ENCODE data around the gene GPALPP1. TPM values are rescaled to one million over a fixed set of nuclear protein-coding genes. Genes with fewer than 3 reads are reported as not detected.
"Not testable (repeated sequence)": the region's sequence is repeated elsewhere in the genome, so short reads cannot be mapped to it uniquely, and the experiment has no call there.

The GPALPP1 gene
- polyA plus RNA-seq, 1 donor: 26.7 TPM

DNA sequence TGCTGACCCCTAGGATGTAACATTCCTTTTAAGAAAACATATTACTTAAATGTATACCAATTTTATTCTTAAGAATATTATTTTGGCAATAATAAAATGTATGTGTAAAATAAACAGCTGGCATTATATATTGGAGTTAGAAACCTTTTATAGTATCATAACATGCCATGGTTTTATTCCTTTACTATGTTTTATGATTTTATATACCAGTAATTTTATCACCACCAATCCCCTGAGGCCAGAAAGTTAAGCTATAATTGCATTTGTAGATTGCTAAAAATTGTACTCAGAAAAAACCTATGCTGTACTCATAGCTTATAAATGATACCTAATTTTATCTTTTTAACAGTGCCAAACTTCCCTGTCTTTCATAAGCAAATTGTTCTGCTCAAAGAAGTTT lies 17.9 kb downstream of the GPALPP1 start:
- no peak for DNase-seq

DNA sequence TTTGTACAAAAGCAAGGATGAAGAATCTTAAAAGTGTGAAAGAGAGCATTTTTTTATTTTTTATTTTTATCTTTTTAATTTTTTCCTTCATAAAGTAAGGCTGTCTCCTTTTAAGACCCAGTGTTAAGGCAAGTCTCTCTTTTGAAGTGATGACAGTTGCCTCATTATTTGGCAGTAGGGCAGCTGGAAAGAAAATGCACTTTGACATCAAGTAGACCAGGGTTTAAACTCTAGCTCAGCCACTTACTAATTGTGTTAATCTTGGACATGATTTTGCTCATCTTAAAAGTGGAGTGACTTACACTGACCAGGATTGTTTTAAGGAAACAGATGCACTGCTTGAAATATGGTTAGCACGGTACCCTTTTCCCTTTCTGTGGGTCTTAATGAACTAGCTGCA lies 18.5 kb downstream of the GPALPP1 start:
- DNase-seq: no peak

DNA sequence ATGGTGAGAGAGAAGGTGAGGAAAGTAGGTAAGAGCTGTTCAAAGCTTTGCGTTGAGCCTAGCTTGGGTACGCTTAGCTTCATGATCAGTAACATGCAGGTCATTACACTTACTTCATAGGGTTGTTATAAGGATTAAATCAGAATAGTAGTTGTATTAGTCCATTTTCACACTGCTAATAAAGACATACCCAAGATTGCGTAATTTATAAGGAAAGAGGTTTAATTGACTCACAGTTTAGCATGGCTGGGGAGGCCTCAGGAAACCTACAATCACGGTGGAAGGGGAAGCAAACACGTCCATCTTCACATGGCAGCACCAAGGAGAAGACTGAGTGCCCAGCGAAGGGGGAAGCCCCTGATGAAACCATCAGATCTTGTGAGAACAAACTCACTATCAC lies 21.9 kb downstream of the GPALPP1 start:
- no peak for DNase-seq

DNA sequence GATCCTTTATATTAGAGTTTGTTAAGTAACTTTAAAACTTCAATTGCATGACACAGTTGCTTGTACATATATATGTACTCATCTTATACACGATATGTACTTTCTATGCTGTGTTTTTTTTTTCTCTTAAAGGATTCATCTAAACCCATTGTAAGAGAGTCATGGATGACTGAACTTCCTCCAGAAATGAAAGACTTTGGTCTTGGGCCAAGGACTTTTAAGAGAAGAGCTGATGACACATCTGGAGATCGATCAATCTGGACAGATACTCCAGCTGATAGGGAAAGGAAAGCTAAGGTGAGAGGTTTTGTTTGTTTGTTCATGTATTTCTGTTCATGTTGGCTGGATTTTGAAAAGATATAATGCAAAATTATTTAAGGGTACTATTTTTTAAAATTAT lies 26.0 kb downstream of the GPALPP1 start:
- DNase-seq: no peak

DNA sequence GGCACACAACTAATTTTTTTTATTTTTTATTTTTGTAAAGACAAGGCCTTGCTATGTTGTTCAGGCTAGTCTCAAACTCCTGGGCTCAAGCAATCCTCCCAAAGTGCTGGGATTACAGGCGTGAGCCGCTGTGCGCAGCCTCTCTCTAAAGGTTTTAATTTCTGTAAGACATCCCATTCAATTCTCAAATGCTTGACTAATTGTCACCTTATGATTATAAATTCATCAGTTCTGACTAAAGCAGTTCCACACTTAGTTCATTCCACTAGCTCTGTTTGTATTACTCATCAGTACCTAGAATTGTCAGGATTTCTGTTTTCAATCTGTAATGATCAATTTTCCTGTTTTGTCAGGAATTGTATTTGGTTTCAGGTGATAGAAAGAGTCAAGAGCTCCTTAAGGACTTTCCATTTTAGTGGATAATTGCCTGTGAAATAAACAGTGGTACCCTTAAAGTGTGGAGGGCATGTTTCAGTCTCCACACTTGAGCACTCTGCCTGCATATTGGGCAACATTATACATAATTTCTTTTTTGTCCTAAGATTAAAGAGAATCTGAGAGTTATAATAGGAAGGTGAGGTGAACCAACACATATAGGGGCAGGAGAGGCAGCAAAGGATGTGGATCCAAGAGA lies 27.6 kb downstream of the GPALPP1 start:
- no peak for DNase-seq

DNA sequence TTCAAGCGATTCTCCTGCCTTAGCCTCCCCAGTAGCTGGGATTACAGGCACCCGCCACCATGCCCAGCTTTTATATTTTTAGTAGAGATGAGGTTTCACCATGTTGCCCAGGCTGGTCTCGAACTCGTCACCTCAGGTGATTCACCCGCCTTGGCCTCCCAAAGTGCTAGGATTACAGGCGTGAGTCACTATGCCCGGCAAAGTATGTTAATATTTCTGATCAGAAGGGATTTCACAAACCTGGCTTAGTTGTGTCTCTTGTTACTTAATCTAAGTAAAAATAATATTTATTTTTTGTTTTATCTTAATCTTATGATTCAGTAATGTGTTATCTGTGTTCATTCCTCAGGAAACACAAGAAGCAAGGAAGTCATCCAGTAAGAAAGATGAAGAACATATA lies 30.6 kb downstream of the GPALPP1 start:
- DNase-seq: not testable (repeated sequence)

DNA sequence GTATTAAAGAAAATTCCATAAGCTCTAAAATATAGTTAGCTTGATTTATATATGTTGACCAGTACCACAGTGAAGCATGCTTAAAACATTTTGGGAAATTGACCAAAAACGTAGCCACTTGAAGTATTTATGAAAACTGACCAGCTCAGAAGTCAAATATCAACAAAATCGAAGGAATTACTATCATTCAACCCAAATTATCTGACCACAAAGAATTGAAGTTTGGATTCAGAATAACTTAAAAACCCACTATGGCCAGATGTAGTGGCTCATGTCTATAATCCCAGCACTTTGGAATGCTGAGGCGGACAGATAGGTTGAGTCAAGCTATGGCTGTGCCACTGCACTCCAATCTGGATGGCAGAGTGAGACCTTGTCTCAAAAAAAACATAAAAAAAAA lies 31.9 kb downstream of the GPALPP1 start:
- no peak for DNase-seq

DNA sequence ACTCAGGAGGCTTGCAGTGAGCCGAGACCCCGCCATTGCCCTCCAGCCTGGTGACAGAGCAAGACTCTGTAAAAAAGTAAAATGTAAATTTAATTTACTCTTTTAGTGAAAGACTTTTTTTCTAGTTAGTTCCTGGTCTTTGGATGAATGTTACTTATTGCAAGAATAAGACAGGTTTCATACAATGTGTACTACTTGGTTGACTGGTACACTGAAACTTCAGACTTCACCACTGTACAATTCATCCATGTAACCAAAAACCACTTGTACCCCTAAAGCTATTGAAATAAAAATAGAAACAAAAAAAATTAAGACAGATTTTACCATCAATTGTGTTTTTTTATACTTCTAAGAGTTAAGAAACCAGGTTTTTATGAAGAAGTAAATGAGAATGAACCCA lies 35.5 kb downstream of the GPALPP1 start:
- no peak for DNase-seq

DNA sequence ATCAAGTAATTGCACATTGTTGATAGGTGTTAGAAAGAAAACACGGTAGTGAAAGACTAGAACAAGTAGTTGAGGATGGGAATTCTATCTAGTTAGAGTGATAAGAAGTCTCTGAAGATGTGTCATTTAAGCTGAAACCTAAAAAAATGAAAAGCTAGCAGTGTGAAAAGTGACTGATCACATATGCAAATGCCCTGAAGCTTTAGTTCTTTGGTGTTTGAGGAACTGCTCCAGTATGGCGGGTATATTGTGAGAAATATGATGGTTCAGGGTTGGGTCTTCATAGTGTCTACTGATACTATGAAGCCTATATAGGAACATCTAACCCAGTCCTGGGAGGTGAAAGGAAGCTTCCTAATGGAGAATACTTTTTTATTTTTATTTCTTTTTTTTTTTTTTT lies 45.0 kb downstream of the GPALPP1 start:
- DNase-seq: no peak

DNA sequence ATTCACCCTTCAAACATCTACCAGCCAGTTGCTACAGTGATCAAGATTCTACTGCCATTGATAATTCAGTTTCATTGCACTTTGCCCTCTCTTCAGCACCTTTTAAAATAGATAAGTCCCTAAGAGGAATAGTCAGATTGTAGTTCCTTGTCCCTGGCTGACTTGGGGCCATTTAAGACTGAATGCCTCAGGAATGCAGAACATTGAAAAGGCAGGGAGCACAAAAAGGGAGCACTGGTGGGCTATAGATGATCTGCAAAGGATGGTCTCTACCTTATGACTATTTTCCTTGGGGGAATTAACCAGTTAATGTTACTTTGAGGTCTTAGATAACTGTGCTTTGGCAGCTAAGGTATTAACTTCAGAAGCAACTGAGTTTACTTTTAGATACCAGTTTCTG lies 46.9 kb downstream of the GPALPP1 start:
- DNase-seq: no peak

DNA sequence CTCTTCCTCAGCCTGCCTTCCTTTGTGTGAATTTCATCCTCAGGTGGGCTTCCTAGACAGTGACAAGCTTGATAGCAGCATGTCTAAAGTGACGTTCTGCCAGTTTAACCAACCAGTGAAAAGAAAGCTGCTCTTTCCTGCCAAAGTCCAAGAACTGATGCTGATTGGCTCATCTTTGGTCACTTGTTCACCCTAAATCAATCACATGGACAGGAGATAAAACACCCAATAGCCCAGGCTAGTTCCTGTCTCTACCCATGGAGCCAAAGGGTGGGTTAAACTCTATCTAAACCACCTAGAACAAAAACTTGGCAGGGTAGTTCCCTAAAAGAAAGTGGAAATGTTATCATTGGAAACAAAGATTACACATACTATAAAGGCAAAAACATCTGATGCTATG lies 50.8 kb downstream of the GPALPP1 start:
- DNase-seq: no peak

DNA sequence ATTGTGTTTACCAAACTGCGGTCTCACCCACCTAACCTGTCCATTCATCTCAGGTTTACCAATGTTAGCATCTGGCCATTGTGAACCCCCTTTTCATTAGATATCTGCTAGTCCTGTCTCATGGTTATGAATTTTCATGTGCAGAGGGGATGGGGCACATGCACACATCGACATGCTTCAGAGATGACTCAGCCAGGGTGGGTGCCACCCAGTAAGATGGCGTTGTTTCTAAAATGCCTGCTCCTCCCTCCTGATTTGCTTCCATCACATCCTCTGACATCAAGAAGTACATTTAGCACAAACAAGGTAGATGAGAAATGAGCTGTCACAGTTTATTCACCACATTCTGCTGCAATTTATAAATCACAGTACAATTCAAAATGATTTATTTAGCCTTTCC lies 51.3 kb downstream of the GPALPP1 start:
- DNase-seq: no peak

DNA sequence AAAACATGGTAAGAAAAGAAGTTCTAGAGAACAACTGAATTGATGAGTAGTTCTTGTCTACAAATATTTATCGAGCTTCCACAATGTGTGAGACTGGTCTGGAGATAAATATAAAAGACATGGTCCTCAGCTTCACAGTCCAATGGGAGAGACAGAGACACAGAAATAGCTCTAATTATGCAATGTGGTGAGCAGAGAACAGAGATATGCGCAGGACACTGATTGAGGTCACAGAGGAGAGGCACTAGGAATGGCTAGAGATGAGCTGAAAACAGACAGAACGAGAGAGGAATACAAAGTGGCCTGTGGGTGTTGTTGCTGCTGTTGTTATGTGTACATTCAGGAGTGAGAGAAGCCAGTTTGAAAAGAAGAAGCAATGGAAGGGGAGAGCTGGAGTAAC lies 53.2 kb downstream of the GPALPP1 start:
- no peak for DNase-seq

DNA sequence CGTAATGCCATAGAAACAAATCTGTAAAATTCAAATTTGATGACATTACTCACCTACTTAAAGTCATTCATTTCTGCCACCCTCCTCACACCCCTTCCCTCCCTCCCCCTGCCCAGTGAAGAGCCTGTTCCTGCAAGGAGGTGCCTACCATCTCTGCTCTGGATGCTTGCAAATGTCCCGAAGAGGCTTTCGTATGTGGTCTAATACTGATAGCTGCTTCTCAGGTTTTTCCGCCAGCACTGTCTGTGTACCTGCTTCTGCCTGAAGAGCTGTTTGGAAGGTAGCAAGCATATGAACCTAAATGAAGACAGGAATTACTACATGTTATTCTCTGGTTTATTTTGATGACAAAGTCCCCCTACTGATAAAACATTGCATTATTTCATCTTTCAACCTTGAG lies 57.1 kb downstream of the GPALPP1 start:
- no peak for DNase-seq

DNA sequence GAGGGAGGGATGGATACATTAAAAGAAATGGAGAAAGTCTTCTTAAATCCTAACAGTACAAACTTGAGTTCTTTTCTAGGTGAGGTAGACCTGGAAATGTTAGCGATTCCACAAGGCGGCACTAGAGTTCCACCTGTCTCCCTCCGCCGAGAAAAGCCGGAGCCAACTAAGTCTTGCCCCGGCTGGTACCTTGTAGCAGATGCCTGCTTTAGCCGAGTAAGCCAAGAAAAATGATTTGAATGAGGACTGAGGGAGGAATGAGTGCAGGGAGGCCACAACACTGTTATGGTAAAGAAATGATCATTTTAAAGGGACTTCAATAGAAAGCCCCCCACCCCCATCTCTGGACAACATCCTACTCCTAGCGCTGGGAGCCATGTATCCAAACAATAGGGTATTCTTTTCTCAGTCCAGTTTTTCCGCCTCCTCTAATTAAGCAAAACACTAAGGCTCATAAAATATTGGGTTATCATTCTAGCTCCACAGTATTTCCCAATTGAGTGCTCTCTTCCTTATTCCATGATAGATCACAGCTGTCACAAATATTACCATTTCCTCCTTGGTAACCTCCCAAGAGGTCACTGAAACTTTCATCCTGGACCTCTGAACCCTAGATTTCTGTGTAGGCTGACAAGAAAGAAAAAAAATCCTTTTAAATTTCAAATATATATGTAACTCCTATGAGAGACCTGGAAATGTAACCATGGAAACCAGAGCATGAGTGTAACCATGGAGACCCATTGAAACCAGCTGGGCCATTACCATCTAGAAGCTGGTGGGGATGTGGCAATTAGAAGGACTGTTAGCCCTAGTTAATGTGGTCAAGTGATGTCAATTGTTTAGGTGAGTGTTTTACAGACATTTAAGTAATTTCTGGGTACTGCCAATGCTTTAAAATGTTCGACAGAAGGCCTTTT lies 58.3 kb downstream of the GPALPP1 start:
- DNase-seq: peak; percentile 70

DNA sequence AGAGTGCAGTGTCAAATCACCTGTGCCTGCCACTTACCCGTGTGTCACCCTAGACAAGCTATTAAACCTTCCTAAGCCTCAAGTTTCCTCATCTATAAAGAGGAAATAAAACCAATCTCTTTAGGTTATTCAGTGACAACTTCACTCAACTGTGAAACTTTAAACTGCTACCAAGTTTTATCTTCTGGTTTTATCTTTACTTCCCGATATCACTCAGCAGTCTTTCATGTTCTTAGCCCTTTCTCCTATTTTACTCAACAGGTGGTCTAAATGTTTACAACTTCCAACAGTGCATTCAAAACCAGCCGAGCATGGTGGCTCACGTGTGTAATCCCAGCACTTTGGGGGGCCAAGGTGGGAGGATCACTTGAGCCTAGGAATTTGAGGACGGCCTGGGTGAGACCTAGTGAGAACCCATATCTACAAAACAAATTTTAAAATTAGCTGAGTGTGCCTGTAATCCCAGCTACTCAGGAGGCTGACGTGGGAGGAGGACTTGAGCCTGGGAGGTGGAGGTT lies 59.6 kb downstream of the GPALPP1 start:
- no peak for DNase-seq

DNA sequence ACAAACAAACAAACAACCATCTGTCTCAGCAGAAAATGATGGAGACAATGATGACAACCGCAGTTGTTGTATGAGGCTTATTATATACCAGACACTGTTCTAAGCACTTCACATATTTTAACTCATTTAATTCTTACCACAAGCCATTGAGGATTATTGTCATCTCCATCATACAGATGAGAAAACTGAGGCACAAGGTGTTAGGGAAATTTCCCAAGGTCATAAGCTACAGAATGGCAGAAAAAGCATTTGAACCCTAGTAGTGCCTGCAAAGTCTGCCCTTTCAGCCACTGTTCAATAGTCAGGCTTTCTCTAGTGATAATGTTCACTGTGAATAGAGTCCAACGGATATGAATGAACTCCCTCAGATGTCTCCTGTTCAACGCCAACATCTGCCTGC lies 60.1 kb downstream of the GPALPP1 start:
- no peak for DNase-seq

DNA sequence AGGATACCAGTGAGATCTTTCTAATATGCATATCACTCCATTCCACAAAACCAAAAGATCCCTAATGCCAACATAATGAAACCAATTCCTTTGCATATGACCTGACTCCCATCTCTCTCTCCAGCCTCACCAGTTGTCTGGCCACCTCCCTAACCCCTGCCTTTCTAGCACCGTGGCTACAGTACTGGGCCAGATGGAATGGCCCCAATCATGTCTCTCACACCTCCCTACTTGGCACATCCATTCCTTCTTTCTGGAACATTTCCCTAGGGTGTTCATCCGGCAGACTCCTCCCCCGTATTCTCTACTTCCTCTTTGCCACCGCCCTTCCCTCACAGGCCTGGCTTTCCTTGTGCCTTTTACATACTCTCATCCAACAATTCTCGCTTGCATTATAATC lies 62.0 kb downstream of the GPALPP1 start:
- DNase-seq: no peak

DNA sequence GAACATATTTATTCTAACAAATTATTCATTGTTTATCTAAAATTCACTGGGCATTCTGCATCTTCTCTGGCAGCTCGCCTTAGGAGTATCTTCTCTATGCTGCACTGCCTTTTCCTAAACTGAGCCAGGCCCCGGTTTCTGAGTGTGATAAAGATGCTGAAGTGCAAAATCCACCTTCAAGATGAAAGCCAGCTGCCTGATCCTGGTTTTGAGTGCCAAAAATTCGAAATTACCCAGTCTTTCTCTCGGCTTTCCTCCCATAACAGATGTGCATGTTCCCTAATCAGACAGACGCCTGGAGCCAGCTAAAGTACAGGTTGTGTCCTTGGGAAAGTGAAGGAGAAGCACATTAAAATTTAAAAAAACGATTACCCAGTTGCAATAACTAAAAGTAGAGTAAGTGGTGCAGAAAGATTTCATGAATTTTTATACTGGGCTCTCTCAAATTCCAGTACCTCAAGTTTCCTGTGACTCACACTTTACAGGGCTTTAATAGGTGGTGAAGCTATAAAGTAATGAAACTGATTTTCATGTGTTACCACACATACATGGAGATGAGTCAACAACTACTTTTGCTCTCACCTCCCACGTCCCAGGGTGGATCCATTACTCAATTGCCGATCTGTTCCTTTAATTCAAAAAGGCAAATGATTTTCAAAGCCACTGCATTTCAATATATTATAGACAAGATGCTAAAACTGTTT lies 66.0 kb downstream of the GPALPP1 start:
- DNase-seq: no peak

DNA sequence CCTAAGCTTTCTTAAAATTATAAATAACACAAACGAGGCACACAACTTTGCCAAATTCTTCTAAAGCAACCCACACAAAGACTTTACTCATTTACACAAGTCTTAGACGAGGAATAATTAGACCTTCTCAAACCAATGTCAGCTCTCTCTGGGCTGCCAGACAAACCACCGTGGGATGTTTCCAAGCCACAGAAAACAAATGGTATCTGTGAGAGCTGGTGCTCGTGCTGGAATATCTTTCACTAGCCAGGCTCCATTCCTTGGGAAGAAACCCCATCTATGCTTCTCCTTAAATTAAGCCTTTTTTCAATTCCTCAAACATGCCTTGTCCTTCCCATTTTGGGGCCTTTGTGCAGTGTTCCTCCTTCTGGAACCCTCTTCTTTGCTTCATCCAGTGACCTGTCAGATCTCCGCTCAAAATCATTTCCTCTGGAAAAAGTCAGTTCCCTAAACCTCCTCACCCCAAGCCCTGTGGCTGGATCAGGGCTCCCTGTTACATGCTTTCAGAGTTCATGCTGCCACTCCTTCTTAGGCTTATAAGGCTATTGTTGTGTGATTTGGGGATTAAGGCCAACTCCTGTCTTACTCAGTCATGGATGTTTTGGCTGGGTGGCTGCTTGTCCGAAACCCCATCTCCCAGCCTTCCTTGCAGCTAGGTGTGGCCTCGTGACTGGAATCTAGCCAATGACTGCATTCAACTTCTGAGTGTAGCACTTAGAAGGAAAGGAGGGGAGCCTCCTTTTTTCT lies 66.7 kb downstream of the GPALPP1 start:
- DNase-seq: no peak

DNA sequence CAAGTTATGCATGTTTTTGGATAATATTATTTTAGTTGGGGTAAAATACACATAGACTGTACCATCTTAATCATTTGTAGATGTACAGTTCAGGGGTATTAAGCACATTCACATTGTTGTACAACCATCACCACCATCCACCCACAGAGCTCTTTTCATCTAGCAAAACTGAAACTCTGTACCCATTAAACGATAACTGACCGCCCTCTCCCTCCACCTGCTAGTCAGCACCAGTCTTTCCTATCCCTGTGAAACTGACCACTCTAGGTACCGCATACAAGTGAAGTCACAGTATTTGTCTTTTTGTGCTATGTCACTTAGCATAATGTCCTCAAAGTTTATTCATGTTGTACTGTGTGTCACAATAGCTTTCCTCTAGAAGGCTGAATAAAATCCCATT lies 70.7 kb downstream of the GPALPP1 start:
- no peak for DNase-seq

DNA sequence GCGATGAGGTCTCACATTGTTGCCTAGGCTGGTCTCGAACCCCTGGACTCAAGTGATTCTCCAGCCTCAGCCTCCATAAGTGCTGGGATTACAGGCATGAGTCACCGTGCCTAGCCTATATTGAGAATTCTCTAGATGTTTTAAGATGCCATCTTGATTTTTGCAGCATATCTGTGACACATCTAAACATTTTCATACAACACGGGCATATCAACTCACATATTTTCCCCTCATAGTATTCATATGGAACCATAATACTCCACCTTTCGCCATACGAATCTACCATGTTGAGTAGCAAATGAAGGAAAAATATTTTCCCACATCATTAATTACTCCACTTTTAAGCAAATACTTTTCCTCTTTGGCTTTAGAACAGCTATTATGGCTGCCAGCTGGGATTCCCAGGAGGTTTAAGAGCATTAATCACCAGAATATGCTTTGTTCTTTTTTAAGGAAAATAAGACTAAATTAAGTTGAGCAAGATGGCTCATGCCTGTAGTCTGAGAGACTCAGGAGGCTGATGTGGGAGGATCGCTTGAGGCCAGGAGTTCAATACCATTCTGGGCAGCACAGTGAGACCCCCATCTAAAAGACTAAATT lies 74.0 kb downstream of the GPALPP1 start:
- DNase-seq: no peak

All from hindlimb muscle (tissue), 1 donor.